ENCODE measurements around the gene TMEM271.
"Not testable (repeated sequence)": the region's sequence is repeated elsewhere in the genome, so short reads cannot be mapped to it uniquely, and the experiment has no call there.

Gene TMEM271

GRCh38 chr4:578451-579443, 2.7 kb upstream of the TMEM271 start:
- no peak for DNase-seq

DNA sequence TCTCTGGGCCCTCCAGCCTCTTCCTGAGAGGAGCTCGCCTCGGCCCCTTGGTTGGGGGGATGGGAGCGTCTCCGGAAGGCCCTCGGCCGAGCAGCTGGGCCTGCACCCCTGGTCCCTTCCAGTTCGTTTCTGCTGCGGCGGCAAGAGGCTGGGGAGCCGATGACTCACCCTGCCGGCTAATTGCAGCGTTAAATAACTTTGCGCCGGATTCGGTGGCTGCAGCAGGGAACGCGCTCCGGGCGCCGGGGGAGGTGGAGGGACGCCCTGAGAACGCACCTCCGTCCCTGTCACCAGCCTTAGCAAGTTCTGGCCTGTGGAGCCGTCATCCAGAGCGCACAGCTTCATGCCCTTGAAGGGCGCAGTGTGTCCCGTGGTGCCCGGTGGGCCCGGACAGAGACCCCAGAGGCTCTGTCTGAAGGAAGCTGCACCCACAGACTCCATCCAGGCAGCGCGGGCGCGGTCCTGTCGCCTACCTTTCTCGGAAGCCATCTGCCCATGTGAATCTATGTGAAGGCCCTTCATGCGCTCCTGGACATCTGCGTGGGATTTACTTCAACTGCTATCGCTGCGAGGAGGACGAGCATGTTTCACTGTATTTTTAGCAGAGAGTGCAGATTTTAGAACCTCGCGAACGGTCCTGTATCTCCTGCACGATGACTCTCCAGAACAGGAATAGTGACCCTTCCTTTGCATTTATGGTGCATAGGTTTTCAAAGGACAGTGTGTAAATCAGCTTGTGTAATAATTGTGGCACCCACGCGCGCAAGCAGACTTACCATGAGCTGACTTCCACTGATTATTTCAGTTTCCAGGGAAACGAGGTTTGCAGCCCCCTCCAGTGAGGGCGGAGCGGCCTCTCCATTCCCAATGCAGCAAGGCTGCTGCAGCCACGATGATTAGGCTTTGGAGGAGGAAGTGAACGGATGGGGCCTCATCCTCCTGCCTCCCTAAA, 1.7 kb upstream of the TMEM271 start:
- no peak for DNase-seq

DNA sequence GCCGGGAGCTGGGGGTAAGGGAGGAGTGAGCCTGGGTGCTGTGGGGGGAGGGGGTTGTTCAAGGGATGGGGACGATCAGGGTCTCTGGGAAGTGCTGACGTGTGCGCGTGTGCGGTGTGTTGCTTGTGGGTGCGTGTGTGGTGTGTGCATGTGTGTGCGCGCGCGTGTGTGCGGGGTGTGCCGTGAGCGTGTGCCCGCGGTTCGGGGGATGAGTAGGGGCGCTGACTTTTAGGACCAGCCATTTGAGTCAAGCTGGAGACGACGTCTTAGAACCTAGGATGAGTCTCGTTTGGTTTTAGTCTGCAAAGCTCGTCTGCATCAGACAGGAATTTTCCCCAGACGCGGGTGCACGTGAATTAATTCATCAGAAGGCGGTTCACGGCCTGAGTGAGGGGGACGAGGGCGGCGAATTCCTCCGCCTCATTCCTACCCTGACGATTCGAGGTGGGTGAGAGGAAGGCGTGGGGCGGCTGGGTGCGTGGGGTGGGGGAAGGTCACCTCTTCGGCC, 950 bp upstream of the TMEM271 start:
- no peak for DNase-seq

- no peak for DNase-seq
Observed at GRCh38 chr4:575281-576141, 584 bp downstream of the TMEM271 start.

GRCh38 chr4:574346-575161, 1.5 kb downstream of the TMEM271 start:
- DNase-seq: no peak

DNA sequence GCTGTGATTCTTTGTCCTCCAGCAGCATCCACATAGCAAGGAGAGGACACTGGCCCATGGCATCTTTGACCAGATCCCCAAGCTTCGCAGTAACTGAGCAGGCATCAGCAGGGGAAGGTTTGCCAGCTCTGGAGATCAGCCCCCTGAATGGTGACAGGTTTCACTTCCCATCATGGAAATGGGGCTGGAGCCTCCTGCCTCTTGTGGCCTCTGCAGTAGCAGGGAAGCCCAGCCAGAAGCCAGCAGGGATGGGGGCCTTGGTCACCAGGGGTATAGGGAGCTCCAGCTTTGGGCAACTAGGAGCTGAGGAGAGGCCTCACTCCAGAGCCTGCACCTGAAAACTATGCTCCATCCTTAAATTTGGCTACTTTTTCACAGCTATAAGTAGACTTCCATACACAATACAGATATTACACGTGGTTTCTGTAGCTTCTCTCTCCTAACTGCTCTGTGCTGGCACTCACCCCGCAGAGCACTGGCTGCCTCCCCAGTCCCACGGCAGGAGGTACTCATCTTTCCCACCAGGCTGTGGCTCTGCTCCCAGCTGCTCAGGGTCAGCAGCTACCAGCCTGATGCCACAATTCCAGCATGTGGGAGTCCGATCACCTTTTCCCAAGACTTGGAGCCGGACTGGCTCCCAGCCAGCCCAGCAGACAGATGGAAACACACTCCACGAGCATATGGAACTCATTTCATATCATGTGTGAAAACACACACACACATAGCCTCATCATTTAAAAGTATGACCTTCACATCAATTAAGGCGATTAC, 2.8 kb downstream of the TMEM271 start:
- DNase-seq: no peak

- DNase-seq: no peak
Observed at GRCh38 chr4:572594-572993, 3.5 kb downstream of the TMEM271 start.

DNA sequence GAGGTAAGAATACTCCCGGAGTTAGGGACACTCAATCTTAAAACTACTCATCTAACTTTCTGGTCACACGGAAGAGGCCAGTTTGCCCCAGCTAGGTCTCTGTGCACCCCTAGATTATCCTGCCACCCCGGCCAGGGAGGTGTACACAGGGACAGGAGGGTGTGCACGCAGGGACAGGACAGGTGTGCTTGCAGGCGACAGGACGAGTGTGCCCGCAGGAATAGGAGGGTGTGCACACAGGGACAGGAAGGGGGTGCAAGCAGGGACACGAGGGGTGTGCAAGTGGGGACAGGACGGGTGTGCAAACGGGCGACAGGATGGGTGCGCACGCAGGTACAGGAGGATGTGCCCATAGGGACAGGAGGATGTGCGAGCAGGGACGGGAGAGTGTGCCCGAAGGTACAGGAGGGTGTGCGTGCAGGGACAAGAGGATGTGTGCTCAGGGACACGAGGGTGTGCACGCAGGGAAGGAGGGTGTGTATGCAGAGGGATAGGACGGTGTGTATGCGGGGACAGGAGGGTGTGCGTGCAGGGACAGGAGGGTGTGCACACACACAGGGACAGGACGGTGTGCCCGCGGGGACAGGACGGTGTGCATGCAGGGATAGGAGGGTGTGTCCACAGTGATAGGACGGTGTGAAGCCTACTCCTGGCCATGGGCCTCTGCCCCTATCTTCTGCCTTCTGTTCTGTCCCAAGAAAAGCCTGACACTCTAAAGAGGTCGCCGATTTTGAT, 4.1 kb downstream of the TMEM271 start:
- no peak for DNase-seq

DNA sequence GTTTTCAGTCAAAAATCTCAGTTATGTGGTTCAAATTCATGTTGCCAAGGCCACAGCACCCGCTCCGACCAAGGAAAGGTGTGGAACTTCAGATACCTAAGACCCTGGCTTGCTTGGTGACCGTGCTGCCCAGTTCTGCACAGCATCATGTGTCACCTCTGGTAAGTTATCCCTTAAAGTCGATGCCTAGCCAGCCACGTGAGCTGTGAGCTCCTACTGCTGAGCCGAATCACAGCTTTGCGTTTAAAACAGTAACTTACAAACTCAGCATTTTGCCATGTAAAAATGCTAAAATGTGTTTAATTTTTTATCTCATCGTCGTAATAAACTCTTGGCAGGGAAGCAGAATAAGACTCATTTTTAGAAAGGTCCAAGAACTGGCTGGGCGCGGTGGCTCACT, 5.3 kb downstream of the TMEM271 start:
- no peak for DNase-seq

DNA sequence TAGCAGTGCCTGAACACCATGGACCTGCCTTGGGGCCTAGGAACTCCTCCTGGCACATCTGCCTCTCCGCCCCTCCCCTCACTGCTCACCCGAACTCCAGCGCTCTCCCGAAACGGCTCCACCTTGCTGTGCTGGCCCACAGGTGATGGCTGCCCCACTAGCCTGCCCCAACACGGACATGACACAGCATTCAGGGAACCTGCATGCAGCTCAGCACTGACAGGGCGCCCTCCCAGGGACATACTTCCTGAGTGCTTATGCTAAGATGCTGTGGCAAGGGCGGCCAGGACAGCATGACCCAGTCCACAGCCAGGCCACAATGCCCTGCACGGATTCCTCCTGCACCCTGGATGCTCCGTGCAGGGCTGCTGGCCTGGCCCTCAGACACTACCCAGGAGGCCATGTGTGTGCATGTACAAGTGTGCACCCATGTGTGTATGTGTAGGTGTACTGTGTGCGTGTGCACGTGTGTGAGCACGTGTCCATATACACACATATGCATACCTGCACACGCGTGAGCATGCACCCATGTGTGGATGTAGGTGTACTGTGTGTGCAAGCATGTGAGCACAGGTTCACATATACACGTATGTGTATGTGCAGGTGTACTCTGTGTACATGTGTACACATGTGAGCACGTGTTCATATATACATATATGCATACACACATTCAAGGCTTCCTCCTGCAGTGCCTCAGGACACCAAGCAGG, 6.0 kb downstream of the TMEM271 start:
- no peak for DNase-seq

- no peak for DNase-seq
Observed at GRCh38 chr4:568962-569361, 7.1 kb downstream of the TMEM271 start.

- DNase-seq: no peak
Observed at GRCh38 chr4:568351-568652, 7.8 kb downstream of the TMEM271 start.

GRCh38 chr4:567457-568350, 8.4 kb downstream of the TMEM271 start:
- DNase-seq: no peak

DNA sequence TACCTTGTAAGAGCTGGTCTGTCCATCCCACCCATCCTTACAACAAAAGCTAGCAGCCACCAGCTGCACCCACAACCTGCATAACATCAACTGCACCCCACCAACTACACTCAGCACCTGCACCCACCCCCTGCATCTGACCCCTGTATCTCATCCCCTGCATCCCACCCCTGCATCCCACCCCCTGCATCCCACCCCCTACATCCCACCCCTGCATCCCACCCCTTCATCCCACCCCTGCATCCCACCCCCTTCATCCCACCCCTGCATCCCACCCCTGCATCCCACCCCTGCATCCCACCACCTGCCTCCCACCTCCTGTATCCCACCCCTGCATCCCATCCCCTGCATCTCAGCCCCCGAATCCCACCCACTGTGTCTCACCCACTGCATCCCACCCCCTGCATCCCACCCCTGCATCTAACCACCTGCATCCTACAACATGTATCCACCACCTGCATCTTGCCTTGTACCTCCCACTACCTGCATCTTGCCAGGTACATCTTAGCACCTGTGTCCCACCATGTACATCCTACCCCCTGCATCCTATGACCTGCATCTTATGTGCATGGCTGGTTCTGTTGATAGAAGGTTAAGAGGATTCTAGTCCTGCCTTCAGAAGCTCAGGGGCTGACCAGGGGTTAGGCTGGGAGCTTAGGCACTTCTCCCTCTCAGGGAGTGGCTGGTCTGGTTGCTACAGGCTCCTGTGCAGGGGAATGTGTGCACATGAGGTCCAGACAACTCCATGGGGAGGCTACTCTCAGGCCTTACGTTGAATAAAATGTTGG, 9.4 kb downstream of the TMEM271 start:
- no peak for DNase-seq

DNA sequence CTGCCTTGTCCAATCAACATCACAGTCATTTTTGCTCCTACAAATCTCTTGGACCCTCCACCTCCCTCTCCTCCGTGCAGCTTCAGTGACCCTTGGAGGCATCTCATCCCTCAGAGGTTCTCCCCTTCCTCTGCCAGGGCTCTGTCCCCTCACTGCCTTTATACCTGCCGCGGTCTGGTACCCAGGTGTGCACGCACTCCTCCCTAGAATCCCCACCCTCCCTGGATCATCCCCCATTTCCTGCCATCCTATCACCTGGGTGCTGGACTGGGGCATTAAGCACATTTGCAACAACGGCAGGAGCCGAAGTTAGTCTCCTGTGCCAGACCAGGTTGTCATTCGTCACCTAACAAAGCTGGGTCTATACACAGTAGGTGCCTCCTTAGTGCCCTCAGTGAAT, 10.1 kb downstream of the TMEM271 start:
- DNase-seq: no peak

DNA sequence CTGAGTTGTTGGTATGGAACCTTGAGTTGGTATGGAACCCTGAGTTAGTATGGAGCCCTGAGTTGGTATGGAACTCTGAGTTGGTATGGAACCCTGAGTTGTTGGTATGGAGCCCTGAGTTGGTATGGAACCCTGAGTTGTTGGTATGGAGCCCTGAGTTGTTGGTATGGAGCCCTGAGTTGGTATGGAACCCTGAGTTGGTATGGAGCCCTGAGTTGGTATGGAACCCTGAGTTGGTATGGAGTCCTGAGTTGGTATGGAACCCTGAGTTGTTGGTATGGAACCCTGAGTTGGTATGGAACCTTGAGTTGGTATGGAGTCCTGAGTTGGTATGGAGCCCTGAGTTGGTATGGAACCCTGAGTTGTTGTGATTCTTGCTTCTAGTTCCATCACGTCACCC, 10.5 kb downstream of the TMEM271 start:
- not testable (repeated sequence) for DNase-seq

DNA sequence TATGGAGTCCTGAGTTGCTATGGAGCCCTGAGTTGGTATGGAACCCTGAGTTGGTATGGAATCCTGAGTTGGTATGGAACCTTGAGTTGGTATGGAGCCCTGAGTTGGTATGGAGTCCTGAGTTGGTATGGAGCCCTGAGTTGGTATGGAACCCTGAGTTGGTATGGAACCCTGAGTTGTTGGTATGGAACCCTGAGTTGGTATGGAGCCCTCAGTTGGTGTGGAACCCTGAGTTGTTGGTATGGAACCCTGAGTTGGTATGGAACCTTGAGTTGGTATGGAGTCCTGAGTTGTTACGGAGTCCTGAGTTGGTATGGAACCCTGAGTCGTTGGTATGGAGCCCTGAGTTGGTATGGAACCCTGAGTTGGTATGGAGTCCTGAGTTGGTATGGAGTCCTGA, 13.6 kb downstream of the TMEM271 start:
- DNase-seq: not testable (repeated sequence)

- no peak for DNase-seq
Observed at GRCh38 chr4:561426-561825, 14.7 kb downstream of the TMEM271 start.
